Duodenal mucosa (tissue), 2 donors: Measurements from ENCODE around the gene ZNF106.

ENCODE experiments used
- H3K27ac ChIP-seq: one replicate; pipeline ENCODE4 v1.7.0; 2013; ENCODE audit warnings: low read depth, low read length
- H3K27me3 ChIP-seq, 2 donors: one replicate each; pipeline ENCODE4 v1.7.0; 2013; ENCODE audit warnings: low read length in 2 of 2, control low read depth in 1 of 2; ENCODE audit not compliant: insufficient read depth in 2 of 2, control insufficient read depth in 1 of 2
- H3K36me3 ChIP-seq, 2 donors: one replicate each; pipeline ENCODE4 v1.7.0; 2013; ENCODE audit warnings: low read length in 2 of 2, control low read depth in 1 of 2; ENCODE audit not compliant: insufficient read depth in 2 of 2, control insufficient read depth in 1 of 2
- H3K4me1 ChIP-seq, 2 donors: one replicate each; pipeline ENCODE4 v1.7.0; 2013; ENCODE audit warnings: low read length in 2 of 2, control low read depth in 1 of 2; ENCODE audit not compliant: insufficient read depth in 2 of 2, control insufficient read depth in 1 of 2
- H3K4me3 ChIP-seq, 2 donors: one replicate each; pipeline ENCODE4 v1.7.0; 2013; ENCODE audit warnings: low read length in 2 of 2, low read depth in 1 of 2
- H3K9ac ChIP-seq, 2 donors: one replicate each; pipeline ENCODE4 v1.7.0; 2013; ENCODE audit warnings: low read length in 2 of 2, low read depth in 1 of 2
- H3K9me3 ChIP-seq, 2 donors: one replicate each; pipeline ENCODE4 v1.7.0; 2013; ENCODE audit warnings: low read length in 2 of 2, control low read depth in 1 of 2; ENCODE audit not compliant: control insufficient read depth in 1 of 2

Gene ZNF106

DNA sequence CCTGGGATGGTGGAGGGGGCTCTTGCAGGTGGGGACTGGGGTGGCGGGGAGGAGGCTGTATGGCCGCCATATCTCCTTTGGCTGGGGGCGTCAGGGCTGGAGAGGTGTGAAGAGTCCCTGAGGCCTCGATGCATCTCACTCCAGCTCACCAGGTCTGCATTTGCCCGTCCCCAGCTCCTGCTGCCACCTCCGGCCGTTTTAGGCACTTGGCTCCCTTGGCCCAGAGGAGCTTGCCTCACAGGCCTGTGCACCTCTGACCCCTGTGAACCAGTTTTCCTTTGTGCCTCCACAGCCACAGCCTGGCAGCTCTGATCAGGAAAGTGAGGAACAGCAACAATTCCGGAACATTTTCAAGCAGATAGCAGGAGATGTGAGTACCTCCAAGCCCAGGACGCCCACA lies 81.9 kb downstream of the ZNF106 start:
- Histone ChIP-seq H3K4me3 (no peak overlapping the region), H3K9ac (no peak overlapping the region), H3K36me3 (peaks cover 20 to 36% of the 10 kb centered on the region in 2 donors), H3K9me3 (no peaks in the 10 kb centered on the region), H3K27ac (no peak overlapping the region), H3K27me3 (no peaks in the 10 kb centered on the region), H3K4me1 (peaks cover 0 to 8% of the 10 kb centered on the region in 2 donors)

GRCh38 chr15:42408178-42408577 lies 82.8 kb downstream of the ZNF106 start:
- Histone ChIP-seq H3K36me3 (peaks cover 20 to 33% of the 10 kb centered on the region in 2 donors), H3K4me3 (no peak overlapping the region), H3K9me3 (no peaks in the 10 kb centered on the region), H3K4me1 (peaks cover 0 to 8% of the 10 kb centered on the region in 2 donors), H3K27ac (no peak overlapping the region), H3K27me3 (no peaks in the 10 kb centered on the region), H3K9ac (no peak overlapping the region)

GRCh38 chr15:42405863-42406482 lies 85.0 kb downstream of the ZNF106 start:
- H3K9ac ChIP-seq = no peak overlapping the region
- H3K9me3 ChIP-seq = no peaks in the 10 kb centered on the region
- H3K27ac ChIP-seq = no peak overlapping the region
- no peaks in the 10 kb centered on the region for H3K27me3 ChIP-seq
- H3K4me1 ChIP-seq = peaks cover 0 to 8% of the 10 kb centered on the region in 2 donors
- peaks cover 8 to 29% of the 10 kb centered on the region in 2 donors for H3K36me3 ChIP-seq
- H3K4me3 ChIP-seq = no peak overlapping the region

- no peak overlapping the region for H3K27ac ChIP-seq
- no peaks in the 10 kb centered on the region for H3K9me3 ChIP-seq
- peaks cover 6 to 30% of the 10 kb centered on the region in 2 donors for H3K36me3 ChIP-seq
- H3K4me1 ChIP-seq = peaks cover 0 to 8% of the 10 kb centered on the region in 2 donors
- H3K27me3 ChIP-seq = no peaks in the 10 kb centered on the region
- H3K9ac ChIP-seq = no peak overlapping the region
- no peak overlapping the region for H3K4me3 ChIP-seq
Measured at GRCh38 chr15:42404461-42405235, 86.3 kb downstream of the ZNF106 start.

GRCh38 chr15:42403389-42403788 lies 87.6 kb downstream of the ZNF106 start:
- H3K9ac ChIP-seq = no peak overlapping the region
- peaks cover 6 to 35% of the 10 kb centered on the region in 2 donors for H3K36me3 ChIP-seq
- no peaks in the 10 kb centered on the region for H3K9me3 ChIP-seq
- H3K27me3 ChIP-seq = no peaks in the 10 kb centered on the region
- H3K4me1 ChIP-seq = peaks cover 0 to 8% of the 10 kb centered on the region in 2 donors
- no peak overlapping the region for H3K27ac ChIP-seq
- no peak overlapping the region for H3K4me3 ChIP-seq

DNA sequence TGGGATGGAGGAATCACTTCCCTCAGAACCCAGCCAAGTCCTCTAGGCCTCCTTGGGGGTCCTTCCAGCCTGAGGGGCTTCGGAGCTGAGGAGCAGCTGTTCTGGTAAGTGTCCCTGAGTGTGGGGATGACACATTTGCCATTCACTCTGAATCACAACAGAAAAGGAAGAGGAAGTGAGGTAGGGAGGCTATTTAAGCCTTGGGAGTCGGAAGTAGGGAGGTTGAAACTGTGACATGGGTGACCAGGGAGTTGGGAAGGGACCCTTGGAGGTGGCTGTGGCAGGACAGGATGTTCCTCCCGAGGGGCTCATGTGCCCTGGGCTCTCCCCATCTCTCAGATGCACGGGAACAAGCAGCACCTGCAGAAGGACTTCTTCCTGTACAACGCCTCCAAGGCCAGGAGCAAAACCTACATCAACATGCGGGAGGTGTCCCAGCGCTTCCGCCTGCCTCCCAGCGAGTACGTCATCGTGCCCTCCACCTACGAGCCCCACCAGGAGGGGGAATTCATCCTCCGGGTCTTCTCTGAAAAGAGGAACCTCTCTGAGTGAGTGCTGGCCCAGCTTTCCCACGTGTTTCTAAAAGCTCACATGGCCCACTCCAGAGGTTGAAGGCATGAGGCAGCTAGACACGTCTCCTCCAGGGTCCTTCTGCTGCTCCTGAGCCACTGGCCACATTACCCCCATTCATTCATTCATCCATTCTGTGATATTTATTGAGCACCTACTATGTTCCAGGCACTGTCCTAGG lies 88.3 kb downstream of the ZNF106 start:
- no peak overlapping the region for H3K9ac ChIP-seq
- peaks cover 6 to 35% of the 10 kb centered on the region in 2 donors for H3K36me3 ChIP-seq
- H3K4me1 ChIP-seq = peaks cover 0 to 8% of the 10 kb centered on the region in 2 donors
- H3K27ac ChIP-seq = no peak overlapping the region
- no peak overlapping the region for H3K4me3 ChIP-seq
- no peaks in the 10 kb centered on the region for H3K9me3 ChIP-seq
- no peaks in the 10 kb centered on the region for H3K27me3 ChIP-seq

DNA sequence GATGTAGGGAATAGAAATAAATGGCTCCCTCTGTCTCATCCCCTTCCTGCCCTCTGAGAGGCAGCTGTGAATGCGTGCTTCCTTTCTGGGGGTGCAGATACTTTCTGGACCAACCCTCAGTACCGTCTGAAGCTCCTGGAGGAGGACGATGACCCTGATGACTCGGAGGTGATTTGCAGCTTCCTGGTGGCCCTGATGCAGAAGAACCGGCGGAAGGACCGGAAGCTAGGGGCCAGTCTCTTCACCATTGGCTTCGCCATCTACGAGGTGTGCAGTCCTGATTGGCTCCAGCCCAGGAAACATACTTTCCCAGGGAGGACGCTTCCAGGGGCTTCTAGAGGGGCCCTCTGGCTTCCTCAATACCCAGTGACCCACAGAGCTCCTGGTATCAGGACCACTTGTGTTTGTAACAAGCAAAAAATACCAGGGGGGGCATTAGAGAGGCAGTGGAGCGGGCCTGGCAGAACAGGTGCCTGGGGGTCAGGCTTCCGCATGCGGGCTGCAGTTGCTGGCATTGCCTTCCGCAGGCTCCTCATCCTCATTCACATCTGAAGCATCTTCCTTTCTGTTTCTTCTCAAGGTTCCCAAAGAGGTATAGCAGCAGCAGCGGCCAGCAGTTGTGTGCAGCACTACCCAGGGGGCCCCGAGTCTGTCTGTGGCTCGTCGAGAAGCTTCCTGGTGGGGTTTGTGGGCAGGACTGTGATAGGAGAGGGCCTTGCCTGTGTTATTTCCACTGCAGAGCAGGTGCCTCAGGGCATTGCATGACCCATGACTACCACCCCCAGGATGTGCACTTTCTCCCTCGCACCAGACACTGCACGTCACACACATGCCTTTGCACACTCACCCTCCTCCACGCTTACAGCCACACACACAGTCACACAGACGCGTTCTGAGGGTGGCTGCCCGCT lies 89.1 kb downstream of the ZNF106 start:
- no peaks in the 10 kb centered on the region for H3K27me3 ChIP-seq
- H3K9ac ChIP-seq = no peak overlapping the region
- no peak overlapping the region for H3K27ac ChIP-seq
- peaks cover 6 to 35% of the 10 kb centered on the region in 2 donors for H3K36me3 ChIP-seq
- H3K9me3 ChIP-seq = no peaks in the 10 kb centered on the region
- H3K4me1 ChIP-seq = peaks cover 0 to 8% of the 10 kb centered on the region in 2 donors
- no peak overlapping the region for H3K4me3 ChIP-seq

- Histone ChIP-seq H3K4me1 (peaks cover 11 to 13% of the 10 kb centered on the region in 2 donors), H3K9me3 (no peaks in the 10 kb centered on the region), H3K36me3 (peaks cover 3 to 13% of the 10 kb centered on the region in 2 donors), H3K27ac (no peak overlapping the region), H3K27me3 (no peaks in the 10 kb centered on the region), H3K4me3 (no peak overlapping the region), H3K9ac (no peak overlapping the region)
Measured at GRCh38 chr15:42395838-42396237, 95.1 kb downstream of the ZNF106 start.

DNA sequence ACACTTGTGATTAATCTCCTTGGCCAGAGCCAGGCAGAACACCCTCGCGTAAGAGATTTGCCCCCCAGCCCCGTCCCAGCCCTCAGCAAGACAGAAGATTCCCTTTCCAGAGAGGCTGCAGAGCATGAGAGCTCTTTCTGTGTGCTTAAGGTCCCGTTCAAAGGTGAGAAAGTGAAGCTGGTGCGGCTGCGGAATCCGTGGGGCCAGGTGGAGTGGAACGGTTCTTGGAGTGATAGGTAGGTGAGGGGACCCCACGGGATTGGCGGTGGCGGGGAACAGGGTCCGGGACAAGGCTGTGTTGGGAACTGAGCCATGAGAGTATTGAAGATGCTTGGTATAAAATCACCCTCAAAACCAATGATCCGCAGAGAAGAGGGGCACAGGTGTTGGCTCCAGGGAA lies 96.8 kb downstream of the ZNF106 start:
- Histone ChIP-seq H3K9me3 (no peaks in the 10 kb centered on the region), H3K4me1 (peaks cover 11 to 13% of the 10 kb centered on the region in 2 donors), H3K4me3 (no peak overlapping the region), H3K36me3 (no peaks in the 10 kb centered on the region), H3K27me3 (no peaks in the 10 kb centered on the region), H3K27ac (no peak overlapping the region), H3K9ac (no peak overlapping the region)
